ENCODE results near the gene STRIT1. TPM values are rescaled to one million over a fixed set of nuclear protein-coding genes. Genes with fewer than 3 reads are reported as not detected.

The STRIT1 gene
- total RNA-seq, 1 donor = not detected

- no peak overlapping the region for H3K4me3 ChIP-seq (ENCODE audit: low read depth, low read length)
- DNase-seq (ENCODE audit: low read depth) = no peak
- no peak for TF ChIP-seq CTCF (IDR thresholded peaks at IDR 0.05; ENCODE audit: insufficient read depth, low read length)
Observed at GRCh38 chr3:155262295-155262694, 31.2 kb downstream of the STRIT1 start.

GRCh38 chr3:155254445-155254844, 39.0 kb downstream of the STRIT1 start:
- TF ChIP-seq CTCF (IDR thresholded peaks at IDR 0.05; ENCODE audit: insufficient read depth, low read length) = no peak

DNA sequence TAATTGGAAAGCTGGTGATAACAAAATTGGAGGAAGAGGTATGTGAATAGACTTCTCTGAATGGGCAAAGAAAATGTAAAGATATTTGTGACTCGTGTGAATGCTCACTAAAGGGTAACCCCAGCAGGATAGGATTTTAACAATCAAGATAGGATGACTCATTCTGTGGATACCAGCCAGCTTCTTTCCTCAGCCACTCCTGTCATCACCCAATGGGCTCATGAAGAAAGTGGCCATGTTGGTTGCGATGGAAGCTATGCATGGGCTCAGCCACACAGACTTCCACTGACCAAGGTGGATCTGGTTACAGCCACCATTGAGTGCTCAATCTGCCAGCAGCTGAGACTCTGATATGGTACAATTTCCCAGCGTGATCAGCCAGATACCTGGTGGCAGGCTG, 40.9 kb downstream of the STRIT1 start:
- TF ChIP-seq CTCF (IDR thresholded peaks at IDR 0.05; ENCODE audit: insufficient read depth, low read length) = no peak
- peak; percentile 61 for DNase-seq (ENCODE audit: low read depth)

More at GRCh38 chr3:155254445-155254844, 39.0 kb downstream of the STRIT1 start:
- H3K4me3 ChIP-seq (ENCODE audit: low read depth, low read length) = no peak overlapping the region
- no peak for DNase-seq (ENCODE audit: low read depth)

GRCh38 chr3:155252021-155252420, 41.5 kb downstream of the STRIT1 start:
- DNase-seq (ENCODE audit: low read depth) = no peak
- H3K4me3 ChIP-seq (ENCODE audit: low read depth, low read length) = no peak overlapping the region
- TF ChIP-seq CTCF (IDR thresholded peaks at IDR 0.05; ENCODE audit: insufficient read depth, low read length) = no peak

More for the DNA sequence above, 40.9 kb downstream of the STRIT1 start:
- no peak overlapping the region for H3K4me3 ChIP-seq (ENCODE audit: low read depth, low read length)

DNA sequence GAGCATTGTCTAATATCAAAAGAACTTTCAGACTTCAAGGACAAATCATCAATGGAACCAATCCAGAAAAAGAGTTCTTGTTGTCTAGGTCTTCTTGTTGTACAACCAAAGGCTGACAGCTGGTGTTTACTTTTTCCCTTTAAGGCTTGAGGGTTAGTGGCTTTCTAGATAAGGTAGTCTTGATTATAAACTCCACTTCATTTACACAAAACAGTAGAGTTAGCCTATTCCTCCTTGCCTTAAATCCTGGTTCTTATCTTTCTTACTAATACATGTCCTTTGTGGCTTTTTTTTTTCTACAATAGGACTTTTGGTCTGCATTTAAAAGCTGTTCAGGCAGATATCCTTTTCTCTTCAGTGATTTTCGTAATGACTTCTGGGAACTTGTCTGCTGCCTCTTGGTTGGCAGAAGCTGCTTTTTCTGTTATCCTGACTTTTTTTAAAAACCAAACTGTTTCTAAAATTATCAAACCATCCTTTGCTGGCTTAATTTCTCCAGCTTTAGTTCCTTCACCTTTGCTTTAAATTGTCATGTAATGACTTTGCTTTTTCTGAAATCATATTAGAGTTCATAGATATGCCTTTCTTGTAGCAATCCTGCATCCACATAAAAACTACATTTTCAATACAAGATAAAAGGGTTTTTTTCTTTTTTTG, 44.8 kb downstream of the STRIT1 start:
- H3K4me3 ChIP-seq (ENCODE audit: low read depth, low read length) = no peak overlapping the region
- no peak for DNase-seq (ENCODE audit: low read depth)
- TF ChIP-seq CTCF (IDR thresholded peaks at IDR 0.05; ENCODE audit: insufficient read depth, low read length) = no peak

GRCh38 chr3:155244699-155245098, 48.8 kb downstream of the STRIT1 start:
- TF ChIP-seq CTCF (IDR thresholded peaks at IDR 0.05; ENCODE audit: insufficient read depth, low read length) = no peak
- no peak for DNase-seq (ENCODE audit: low read depth)
- no peak overlapping the region for H3K4me3 ChIP-seq (ENCODE audit: low read depth, low read length)

GRCh38 chr3:155244216-155244615, 49.3 kb downstream of the STRIT1 start:
- no peak for TF ChIP-seq CTCF (IDR thresholded peaks at IDR 0.05; ENCODE audit: insufficient read depth, low read length)
- DNase-seq (ENCODE audit: low read depth) = peak; percentile 32
- H3K4me3 ChIP-seq (ENCODE audit: low read depth, low read length) = no peak overlapping the region

Data from fibroblast of the aortic adventitia (primary cell).